ENCODE results near the gene PRPF8. TPM values are rescaled to one million over a fixed set of nuclear protein-coding genes. Genes with fewer than 3 reads are reported as not detected.

PRPF8 gene
- total RNA-seq, 1 experiment from 2014 or later: 296 TPM

DNA sequence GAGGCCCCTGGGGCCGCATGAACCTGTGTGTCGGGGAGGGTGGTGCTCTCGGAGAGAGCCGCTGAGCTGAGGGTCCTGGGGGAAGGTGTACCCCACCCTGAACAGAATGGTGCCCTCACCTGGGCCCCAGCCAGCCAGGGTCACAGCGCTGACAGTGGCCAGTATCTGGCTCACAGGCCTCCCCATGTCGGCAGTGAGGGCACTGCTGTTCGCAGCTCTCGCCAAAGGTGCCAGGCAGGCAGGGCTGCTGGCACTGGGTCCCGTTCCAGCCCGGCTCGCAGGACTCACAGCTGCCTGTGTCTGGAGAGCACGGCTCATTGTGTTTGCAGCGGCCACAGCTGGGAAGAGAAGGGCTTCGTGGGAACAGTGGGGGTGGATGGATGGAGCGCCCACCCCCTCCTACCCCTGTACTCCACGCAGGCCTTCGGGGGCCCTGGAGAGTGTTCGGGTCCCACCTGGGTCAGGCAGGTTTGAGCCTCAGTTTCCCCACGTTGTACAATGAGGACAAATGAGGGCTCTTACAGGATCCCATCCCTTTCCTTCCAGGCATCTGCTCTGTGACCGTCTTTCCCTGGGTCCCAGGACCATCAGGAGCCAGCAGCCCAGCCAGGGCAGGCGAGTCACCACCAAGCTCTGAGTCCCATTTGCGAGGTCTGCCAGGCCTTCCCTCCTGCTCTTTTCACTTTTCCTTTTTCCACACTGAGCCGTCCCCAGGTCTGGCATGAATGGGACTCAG, 44.2 kb downstream of the PRPF8 start:
- Histone ChIP-seq H3K27me3 (ENCODE audit: control insufficient read depth, insufficient read depth, low read length) (no peaks in the 10 kb centered on the region), H3K27ac (ENCODE audit: low read length) (peak overlapping the region; percentile 29; the same call in 1 of the 2 replicates), H3K4me3 (ENCODE audit: low read depth in 2 of 2, low read length in 2 of 2) (no peak overlapping the region), H3K4me1 (ENCODE audit: control insufficient read depth, insufficient read depth, low read length) (peaks cover 14% of the 10 kb centered on the region), H3K9me3 (ENCODE audit: control insufficient read depth, insufficient read depth, low read depth, low read length) (no peaks in the 10 kb centered on the region), H3K36me3 (ENCODE audit: control insufficient read depth, insufficient read depth, low read length) (no peaks in the 10 kb centered on the region)
- ATAC-seq (peak; percentile 58), DNase-seq (ENCODE audit: low read depth, low spot score) (no peak)
- intact Hi-C loops (cut with micrococcal nuclease; ENCODE audit: unreplicated experiment) (no loop called here), in situ Hi-C loops (cut with HindIII; ENCODE audit: low pct_unique_long_range_greater_than_20kb, low sequenced_read_pairs) (no loop called here)
- BruUV-seq (replicated peaks): no TSS peak
- ChIA-PET CTCF (interaction anchor here (0.6 to 1.7 kb wide), 2 partner anchors 56 to 66 kb away, joined by 3 to 8 read pairs; no protein-coding TSS in a partner anchor), POLR2A (no interaction called here)
- TF ChIP-seq, protein P1, sequence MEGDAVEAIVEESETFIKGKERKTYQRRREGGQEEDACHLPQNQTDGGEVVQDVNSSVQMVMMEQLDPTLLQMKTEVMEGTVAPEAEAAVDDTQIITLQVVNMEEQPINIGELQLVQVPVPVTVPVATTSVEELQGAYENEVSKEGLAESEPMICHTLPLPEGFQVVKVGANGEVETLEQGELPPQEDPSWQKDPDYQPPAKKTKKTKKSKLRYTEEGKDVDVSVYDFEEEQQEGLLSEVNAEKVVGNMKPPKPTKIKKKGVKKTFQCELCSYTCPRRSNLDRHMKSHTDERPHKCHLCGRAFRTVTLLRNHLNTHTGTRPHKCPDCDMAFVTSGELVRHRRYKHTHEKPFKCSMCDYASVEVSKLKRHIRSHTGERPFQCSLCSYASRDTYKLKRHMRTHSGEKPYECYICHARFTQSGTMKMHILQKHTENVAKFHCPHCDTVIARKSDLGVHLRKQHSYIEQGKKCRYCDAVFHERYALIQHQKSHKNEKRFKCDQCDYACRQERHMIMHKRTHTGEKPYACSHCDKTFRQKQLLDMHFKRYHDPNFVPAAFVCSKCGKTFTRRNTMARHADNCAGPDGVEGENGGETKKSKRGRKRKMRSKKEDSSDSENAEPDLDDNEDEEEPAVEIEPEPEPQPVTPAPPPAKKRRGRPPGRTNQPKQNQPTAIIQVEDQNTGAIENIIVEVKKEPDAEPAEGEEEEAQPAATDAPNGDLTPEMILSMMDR (IDR thresholded peaks at IDR 0.05): no peak
- TF ChIP-seq POLR2AphosphoS5 (IDR thresholded peaks at IDR 0.05; ENCODE audit: low read depth, low read length) (no peak), REST (IDR thresholded peaks at IDR 0.05; ENCODE audit: insufficient read depth in 1 of 2, low read depth in 2 of 2, low read length in 1 of 2) (no peak), TCF7L2 (IDR thresholded peaks at IDR 0.05; ENCODE audit: low read depth, low read length) (no peak), SIN3A (IDR thresholded peaks at IDR 0.05; ENCODE audit: borderline replicate concordance, insufficient read depth, low read depth, low read length) (no peak)

DNA sequence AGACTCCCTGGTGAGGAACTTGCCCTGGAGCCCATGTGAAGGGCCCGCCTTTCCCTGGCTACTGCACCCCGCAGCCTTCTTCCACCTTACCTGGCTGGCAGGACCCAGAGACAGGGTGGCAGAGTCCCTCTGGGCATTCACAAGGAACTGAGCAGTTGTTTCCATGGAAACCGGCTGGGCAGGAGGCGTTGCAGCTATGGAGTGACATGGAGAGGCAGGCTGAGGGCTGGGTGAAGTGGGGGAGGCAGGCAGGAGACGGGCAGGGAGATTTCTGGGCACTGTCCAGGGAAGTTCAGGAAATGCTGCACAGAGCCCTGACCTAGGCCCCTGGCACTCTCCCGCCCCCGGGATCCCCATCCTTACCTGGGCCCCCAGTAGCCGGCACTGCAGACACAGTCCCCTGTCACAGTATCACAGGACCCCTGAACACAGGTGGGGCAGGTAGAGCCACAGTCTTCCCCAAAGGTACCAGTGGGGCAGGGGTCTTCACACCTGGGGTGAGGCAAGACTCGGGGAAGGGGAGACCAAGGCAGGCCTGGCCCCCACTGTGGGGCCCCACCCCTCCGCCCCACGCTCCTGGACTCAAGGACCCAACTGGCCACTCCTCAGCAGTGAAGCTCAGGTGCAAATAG, 45.0 kb downstream of the PRPF8 start:
- ChIA-PET CTCF (interaction anchor here (0.7 kb wide), 1 partner anchor 9 kb away, joined by 9 read pairs; no protein-coding TSS in a partner anchor), POLR2A (no interaction called here)
- H3K4me3 ChIP-seq (ENCODE audit: low read depth in 2 of 2, low read length in 2 of 2): no peak overlapping the region
- intact Hi-C loops (cut with micrococcal nuclease; ENCODE audit: unreplicated experiment) (no loop called here), in situ Hi-C loops (cut with HindIII; ENCODE audit: low pct_unique_long_range_greater_than_20kb, low sequenced_read_pairs) (no loop called here)
- no peak overlapping the region for H3K27ac ChIP-seq (ENCODE audit: low read length)
- DNase-seq (ENCODE audit: low read depth, low spot score) (no peak), ATAC-seq (no peak)
- H3K4me1 ChIP-seq (ENCODE audit: control insufficient read depth, insufficient read depth, low read length): peaks cover 12% of the 10 kb centered on the region
- TF ChIP-seq POLR2AphosphoS5 (IDR thresholded peaks at IDR 0.05; ENCODE audit: low read depth, low read length): no peak
- no peak for TF ChIP-seq TCF7L2 (IDR thresholded peaks at IDR 0.05; ENCODE audit: low read depth, low read length)
- TF ChIP-seq SIN3A (IDR thresholded peaks at IDR 0.05; ENCODE audit: borderline replicate concordance, insufficient read depth, low read depth, low read length): no peak
- no peaks in the 10 kb centered on the region for H3K36me3 ChIP-seq (ENCODE audit: control insufficient read depth, insufficient read depth, low read length)
- BruUV-seq (replicated peaks): no TSS peak
- no peaks in the 10 kb centered on the region for H3K9me3 ChIP-seq (ENCODE audit: control insufficient read depth, insufficient read depth, low read depth, low read length)
- no peaks in the 10 kb centered on the region for H3K27me3 ChIP-seq (ENCODE audit: control insufficient read depth, insufficient read depth, low read length)
